Esophagus squamous epithelium (tissue), 4 donors: ENCODE data around the gene PADI4.

Experiments
- POLR2A ChIP-seq, 4 donors: fragments of 450-650 bp; IDR thresholded peaks; one replicate each; pipeline ENCODE4 v1.6.1; 2017; ENCODE audit warnings: antibody characterized with exemption in 4 of 4, mild to moderate bottlenecking in 4 of 4, moderate library complexity in 3 of 4
- TF ChIP-seq, protein P1 (sequence below), 6 experiments: fragments of 450-650 bp in 4 of 6; fragments of 200-600 bp in 2 of 6; sonication (generic) in 2 of 6; IDR thresholded peaks; one replicate each; pipeline ENCODE4 v1.5.1; 2016 to 2019; ENCODE audit warnings: antibody characterized with exemption in 6 of 6, mild to moderate bottlenecking in 4 of 6, moderate library complexity in 4 of 6

DNA sequence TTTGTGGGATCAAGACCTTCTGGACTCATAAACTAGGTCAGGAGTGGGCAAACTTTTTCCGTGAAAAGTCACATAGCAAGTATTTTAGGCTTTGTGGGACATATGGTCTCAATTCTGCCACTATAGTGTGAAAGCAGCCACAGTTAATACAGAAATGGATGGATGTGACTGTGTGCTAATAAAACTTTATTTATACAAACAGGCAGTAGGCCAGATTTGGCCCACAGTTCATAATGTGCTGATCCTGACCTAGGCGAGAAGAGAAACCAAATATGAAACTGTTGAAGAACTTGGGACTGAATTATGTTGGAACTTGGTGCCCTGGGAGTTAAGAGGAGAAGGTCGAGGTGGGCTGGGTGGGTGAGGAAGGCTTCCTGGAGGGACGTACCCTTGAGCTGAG is 42.0 kb upstream of the PADI4 start:
- TF ChIP-seq POLR2A (IDR thresholded peaks at IDR 0.05), result no peak
- TF ChIP-seq, protein P1, sequence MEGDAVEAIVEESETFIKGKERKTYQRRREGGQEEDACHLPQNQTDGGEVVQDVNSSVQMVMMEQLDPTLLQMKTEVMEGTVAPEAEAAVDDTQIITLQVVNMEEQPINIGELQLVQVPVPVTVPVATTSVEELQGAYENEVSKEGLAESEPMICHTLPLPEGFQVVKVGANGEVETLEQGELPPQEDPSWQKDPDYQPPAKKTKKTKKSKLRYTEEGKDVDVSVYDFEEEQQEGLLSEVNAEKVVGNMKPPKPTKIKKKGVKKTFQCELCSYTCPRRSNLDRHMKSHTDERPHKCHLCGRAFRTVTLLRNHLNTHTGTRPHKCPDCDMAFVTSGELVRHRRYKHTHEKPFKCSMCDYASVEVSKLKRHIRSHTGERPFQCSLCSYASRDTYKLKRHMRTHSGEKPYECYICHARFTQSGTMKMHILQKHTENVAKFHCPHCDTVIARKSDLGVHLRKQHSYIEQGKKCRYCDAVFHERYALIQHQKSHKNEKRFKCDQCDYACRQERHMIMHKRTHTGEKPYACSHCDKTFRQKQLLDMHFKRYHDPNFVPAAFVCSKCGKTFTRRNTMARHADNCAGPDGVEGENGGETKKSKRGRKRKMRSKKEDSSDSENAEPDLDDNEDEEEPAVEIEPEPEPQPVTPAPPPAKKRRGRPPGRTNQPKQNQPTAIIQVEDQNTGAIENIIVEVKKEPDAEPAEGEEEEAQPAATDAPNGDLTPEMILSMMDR (IDR thresholded peaks at IDR 0.05), result no peak
